ENCODE results near the gene DPM2.

Gene DPM2

DNA sequence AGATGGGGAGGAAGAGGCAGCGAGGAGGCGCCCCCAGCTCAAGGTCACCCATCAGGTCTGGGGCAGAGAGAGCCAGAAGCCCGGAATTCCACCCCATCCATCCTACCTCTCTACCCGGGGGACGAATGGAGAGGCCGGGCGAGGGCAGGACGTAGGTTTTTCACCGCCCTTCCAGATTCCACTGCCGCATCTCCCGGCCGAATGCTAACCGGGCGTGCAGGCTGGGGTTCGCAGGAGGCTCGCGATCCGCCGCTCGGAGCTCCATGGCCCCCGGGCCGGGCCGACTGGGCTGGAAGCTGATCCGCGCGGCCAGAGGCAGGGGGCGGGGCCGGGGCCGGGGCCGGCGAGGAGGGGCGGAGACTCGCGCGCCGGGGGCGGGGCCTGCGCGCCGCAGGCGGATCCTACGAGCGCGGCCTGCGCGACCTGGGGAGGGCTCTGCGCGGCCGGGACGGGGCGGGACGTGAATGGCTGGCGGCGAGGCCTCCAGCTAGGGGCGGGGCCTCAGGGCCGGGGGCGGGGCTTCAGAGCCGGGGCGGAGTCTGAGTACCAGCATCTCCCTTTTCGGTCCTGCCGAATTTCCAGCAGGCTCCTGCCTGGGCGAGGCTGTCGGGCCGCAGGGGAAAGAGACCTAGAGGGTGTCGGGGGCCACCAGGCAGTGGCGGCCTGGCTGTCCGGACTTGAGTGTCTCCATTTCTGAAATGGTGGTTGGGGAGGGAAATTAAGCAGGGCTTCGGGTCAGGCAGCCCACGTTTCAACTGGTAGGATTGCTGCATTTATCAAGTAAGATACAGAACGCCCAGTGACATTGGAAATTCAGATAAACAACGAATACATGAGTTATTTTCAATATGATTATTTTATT, 20.7 kb downstream of the DPM2 start, which contains the start of gene ST6GALNAC4:
ST6GALNAC4 (minus strand) TSS at position 322 of the 862 bp plus-strand sequence. CDS start 622 bp downstream, outside the sequence.
- H3K4me3 ChIP-seq (ENCODE audit: low read depth, low read length), result peak within 1 kb of the TSS; percentile 96
- TF ChIP-seq, protein P1, sequence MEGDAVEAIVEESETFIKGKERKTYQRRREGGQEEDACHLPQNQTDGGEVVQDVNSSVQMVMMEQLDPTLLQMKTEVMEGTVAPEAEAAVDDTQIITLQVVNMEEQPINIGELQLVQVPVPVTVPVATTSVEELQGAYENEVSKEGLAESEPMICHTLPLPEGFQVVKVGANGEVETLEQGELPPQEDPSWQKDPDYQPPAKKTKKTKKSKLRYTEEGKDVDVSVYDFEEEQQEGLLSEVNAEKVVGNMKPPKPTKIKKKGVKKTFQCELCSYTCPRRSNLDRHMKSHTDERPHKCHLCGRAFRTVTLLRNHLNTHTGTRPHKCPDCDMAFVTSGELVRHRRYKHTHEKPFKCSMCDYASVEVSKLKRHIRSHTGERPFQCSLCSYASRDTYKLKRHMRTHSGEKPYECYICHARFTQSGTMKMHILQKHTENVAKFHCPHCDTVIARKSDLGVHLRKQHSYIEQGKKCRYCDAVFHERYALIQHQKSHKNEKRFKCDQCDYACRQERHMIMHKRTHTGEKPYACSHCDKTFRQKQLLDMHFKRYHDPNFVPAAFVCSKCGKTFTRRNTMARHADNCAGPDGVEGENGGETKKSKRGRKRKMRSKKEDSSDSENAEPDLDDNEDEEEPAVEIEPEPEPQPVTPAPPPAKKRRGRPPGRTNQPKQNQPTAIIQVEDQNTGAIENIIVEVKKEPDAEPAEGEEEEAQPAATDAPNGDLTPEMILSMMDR (IDR thresholded peaks at IDR 0.05; ENCODE audit: borderline replicate concordance, insufficient read depth, low read depth, low read length), result no peak

DNA sequence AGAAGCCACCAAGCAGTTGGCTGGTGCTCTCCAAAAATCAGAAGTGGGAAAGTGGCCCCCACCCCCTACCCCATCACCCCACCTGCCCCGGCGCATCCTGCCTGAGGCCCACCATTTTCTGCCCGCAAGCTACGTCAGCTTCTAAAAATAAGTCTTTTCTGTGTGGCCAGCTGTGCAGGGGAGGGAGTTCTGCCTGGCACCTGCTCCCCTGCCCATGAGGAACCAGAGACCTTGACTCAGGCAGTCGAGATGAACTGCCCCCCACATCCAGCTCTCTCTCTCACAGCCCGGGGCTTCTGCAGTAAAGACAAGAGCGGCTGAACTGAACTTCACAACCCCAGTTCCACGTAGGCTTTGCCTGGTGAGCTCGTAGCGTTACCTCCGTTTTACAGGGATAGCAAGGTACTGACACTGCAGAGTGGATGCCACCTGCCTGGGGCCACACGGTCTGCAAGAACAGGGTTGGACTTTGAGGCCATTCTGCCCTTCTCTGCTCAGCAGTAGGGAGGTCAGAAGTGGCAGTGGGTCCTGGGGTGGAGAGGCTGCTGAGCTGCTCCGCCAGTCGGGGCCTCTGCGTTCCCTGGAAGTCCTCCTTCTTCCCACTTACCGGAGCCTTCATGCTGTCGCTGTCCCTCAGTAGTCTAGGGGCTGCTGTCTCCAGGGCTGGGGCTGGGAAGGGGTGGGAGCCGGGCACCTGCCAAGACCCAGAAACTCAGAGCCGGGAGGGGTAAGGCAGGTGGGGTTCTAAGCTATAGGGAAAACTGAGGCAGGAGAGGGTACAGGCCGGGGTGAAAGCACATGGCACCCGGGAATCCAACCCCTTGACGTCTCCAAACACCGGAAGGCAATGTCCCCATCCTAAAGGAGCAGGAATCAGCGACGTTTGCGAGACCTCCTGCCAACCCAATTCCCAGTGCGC, 21.6 kb downstream of the DPM2 start:
- TF ChIP-seq, protein P1 (IDR thresholded peaks at IDR 0.05; ENCODE audit: borderline replicate concordance, insufficient read depth, low read depth, low read length), result no peak
- peak overlapping the region; percentile 96 for H3K4me3 ChIP-seq (ENCODE audit: low read depth, low read length)

DNA sequence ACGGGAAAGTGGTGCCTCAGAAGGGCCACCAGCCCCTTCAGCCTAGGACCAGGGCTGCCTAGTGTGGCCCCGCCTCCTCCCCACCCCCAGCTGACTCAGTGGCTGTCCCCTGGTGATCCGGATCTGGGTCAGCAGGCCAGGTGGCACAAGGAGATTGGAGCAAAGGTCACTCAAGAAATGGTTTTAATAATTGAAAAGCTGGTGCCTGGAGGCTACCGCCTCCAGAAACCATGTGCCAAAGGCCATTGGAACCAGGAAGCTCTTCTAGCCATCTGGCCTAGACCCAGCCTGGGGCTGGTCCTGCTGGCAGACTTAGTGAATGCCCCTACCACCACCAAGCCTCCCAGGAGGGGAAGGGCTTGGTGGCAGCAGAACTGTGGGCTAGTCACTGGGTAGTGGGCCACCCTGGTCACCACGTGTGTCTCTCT, 22.3 kb downstream of the DPM2 start:
- H3K4me3 ChIP-seq (ENCODE audit: low read depth, low read length), result peak overlapping the region; percentile 96

DNA sequence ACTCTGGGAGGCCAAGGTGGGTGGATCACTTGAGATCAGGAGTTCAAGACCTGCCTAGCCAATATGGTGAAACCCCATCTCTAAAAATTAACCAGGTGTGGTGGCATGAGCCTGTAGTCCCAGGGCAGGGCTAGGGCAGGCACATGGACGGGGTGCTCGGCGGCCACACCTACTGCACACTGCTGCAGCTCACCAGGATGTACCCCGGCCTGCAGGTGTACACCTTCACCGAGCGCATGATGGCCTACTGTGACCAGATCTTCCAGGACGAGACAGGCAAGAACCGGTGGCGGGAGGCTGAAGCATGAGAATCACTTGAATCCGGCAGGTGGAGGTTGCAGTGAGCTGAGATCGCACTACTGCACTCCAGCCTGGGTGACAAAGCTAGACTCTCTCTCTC, 24.0 kb downstream of the DPM2 start:
- H3K4me3 ChIP-seq (ENCODE audit: low read depth, low read length), result no peak overlapping the region
- TF ChIP-seq, protein P1 (IDR thresholded peaks at IDR 0.05; ENCODE audit: borderline replicate concordance, insufficient read depth, low read depth, low read length), result no peak

More for the DNA sequence above, 22.3 kb downstream of the DPM2 start:
- TF ChIP-seq, protein P1 (IDR thresholded peaks at IDR 0.05; ENCODE audit: borderline replicate concordance, insufficient read depth, low read depth, low read length), result no peak

DNA sequence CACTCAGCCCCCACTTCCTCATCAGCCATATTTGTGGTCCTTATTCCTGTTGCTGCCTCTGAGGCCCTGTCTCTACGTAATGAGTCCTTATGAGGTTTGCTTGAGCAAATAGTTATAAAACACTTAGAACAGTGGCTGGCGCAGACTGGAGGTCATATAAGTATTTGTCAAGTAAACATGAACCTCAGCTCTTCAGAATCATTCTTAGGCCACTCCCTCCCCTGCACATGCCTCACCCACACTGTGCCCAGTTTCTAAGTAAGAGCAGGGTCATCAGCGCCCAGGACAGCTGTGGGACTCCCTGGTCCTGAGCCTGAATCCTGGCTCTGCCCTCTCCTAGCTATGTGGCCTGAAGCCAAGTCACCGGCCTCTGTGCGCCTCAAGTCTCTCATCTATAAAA, 24.8 kb downstream of the DPM2 start:
- H3K4me3 ChIP-seq (ENCODE audit: low read depth, low read length), result no peak overlapping the region

GRCh38 chr9:127912296-127912695, 25.4 kb downstream of the DPM2 start:
- no peak overlapping the region for H3K4me3 ChIP-seq (ENCODE audit: low read depth, low read length)
- TF ChIP-seq, protein P1 (IDR thresholded peaks at IDR 0.05; ENCODE audit: borderline replicate concordance, insufficient read depth, low read depth, low read length), result no peak

More for the DNA sequence above, 24.8 kb downstream of the DPM2 start:
- TF ChIP-seq, protein P1 (IDR thresholded peaks at IDR 0.05; ENCODE audit: borderline replicate concordance, insufficient read depth, low read depth, low read length), result no peak
